ENCODE results near the gene TMEM9. TPM values are rescaled to one million over a fixed set of nuclear protein-coding genes. Genes with fewer than 3 reads are reported as not detected.
A peak's percentile ranks its signal among the peaks of the same experiment; 100 is the strongest.

Gene TMEM9
- total RNA-seq, 1 donor from 2014 or later, result 109 TPM

DNA sequence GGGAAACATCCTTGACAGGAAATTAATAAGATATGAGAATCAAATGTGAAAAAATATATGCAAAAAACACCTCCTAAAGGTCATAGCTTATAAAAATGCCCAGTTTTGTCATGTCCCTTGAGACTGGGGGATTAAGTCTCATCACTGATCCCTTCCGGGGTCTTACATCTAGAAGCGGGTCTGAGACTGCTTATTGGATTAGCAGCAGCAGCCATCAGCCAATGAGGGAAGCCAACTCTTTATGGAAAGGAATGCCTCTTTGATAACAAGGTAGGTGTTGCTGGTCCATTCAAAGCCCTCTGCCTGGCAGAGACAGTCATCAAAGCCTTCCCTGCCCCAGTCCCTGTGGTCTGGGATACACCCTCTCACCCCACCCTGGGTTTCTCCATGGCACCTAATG, 38.2 kb downstream of the TMEM9 start:
- Histone ChIP-seq H3F3A (ENCODE audit: low read depth) (no peaks in the 10 kb centered on the region), H3K79me2 (ENCODE audit: low read depth) (no peaks in the 10 kb centered on the region), H3K27me3 (peaks cover 54% of the 10 kb centered on the region), H3K4me2 (no peak overlapping the region), H3K36me3 (no peaks in the 10 kb centered on the region), H4K20me1 (ENCODE audit: low read depth) (no peaks in the 10 kb centered on the region), H3K4me1 (peaks cover 11% of the 10 kb centered on the region), H3K9me3 (ENCODE audit: low read depth) (no peaks in the 10 kb centered on the region), H3K9ac (no peak overlapping the region), H3K27ac (no peak overlapping the region), H2AFZ (replicated peaks) (no peak overlapping the region), H3K4me3 (no peak overlapping the region)
- peak overlapping the region; percentile 33 for H3K27ac Mint-ChIP-seq
- H3K4me3 Mint-ChIP-seq, result peak overlapping the region; percentile 75
- peaks cover 11% of the 10 kb centered on the region for H3K27me3 Mint-ChIP-seq (ENCODE audit: insufficient read depth, low read depth)
- H3K4me1 Mint-ChIP-seq, result peaks cover 45% of the 10 kb centered on the region
- H3K9me3 Mint-ChIP-seq, result no peaks in the 10 kb centered on the region
- TF ChIP-seq, protein P1, sequence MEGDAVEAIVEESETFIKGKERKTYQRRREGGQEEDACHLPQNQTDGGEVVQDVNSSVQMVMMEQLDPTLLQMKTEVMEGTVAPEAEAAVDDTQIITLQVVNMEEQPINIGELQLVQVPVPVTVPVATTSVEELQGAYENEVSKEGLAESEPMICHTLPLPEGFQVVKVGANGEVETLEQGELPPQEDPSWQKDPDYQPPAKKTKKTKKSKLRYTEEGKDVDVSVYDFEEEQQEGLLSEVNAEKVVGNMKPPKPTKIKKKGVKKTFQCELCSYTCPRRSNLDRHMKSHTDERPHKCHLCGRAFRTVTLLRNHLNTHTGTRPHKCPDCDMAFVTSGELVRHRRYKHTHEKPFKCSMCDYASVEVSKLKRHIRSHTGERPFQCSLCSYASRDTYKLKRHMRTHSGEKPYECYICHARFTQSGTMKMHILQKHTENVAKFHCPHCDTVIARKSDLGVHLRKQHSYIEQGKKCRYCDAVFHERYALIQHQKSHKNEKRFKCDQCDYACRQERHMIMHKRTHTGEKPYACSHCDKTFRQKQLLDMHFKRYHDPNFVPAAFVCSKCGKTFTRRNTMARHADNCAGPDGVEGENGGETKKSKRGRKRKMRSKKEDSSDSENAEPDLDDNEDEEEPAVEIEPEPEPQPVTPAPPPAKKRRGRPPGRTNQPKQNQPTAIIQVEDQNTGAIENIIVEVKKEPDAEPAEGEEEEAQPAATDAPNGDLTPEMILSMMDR (IDR thresholded peaks at IDR 0.05), result no peak
- no peak for TF ChIP-seq EZH2phosphoT487 (IDR thresholded peaks at IDR 0.05)
- TF ChIP-seq EZH2 (IDR thresholded peaks at IDR 0.05), result no peak
- H3K36me3 Mint-ChIP-seq, result no peaks in the 10 kb centered on the region
- DNase-seq (ENCODE audit: low spot score), result no peak

DNA sequence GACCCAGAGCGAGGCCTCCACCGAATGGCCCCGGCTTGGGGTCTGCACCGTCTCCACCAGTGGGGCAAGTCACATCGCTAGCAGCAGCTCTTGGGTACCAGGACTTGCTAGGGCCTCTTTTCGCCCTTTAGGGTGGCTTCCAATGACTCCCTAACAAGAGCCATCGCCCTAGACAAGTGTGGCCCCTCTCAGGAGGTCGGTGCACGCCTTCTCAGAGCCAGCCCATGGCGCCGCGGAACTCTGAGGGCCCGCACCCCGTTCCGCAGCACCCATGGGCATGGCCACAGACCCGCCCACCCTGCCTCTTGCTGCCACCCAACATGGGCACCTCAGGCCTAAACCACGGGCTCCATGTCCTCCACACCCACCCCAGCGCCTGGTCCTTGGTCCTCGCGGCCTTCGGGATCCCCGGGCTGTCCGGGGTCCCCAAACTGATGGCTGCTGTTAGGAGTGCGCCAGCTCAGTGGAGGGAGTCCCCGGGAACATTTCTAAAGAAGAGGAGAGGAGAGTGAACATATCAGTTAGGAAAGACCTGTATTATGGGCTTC, 38.8 kb downstream of the TMEM9 start:
- H3K36me3 ChIP-seq, result no peaks in the 10 kb centered on the region
- H2AFZ ChIP-seq (replicated peaks), result no peak overlapping the region
- peak overlapping the region; percentile 57 for H3K4me3 ChIP-seq
- Mint-ChIP-seq H3K4me1 (peaks cover 47% of the 10 kb centered on the region), H3K36me3 (no peaks in the 10 kb centered on the region), H3K4me3 (peak overlapping the region; percentile 75), H3K27me3 (ENCODE audit: insufficient read depth, low read depth) (peaks cover 11% of the 10 kb centered on the region), H3K27ac (no peak overlapping the region), H3K9me3 (no peaks in the 10 kb centered on the region)
- no peaks in the 10 kb centered on the region for H3K79me2 ChIP-seq (ENCODE audit: low read depth)
- no peaks in the 10 kb centered on the region for H4K20me1 ChIP-seq (ENCODE audit: low read depth)
- no peak overlapping the region for H3K27ac ChIP-seq
- H3K4me1 ChIP-seq, result peaks cover 11% of the 10 kb centered on the region
- H3K9me3 ChIP-seq (ENCODE audit: low read depth), result no peaks in the 10 kb centered on the region
- no peak overlapping the region for H3K9ac ChIP-seq
- no peaks in the 10 kb centered on the region for H3F3A ChIP-seq (ENCODE audit: low read depth)
- DNase-seq (ENCODE audit: low spot score), result no peak
- TF ChIP-seq EZH2 (IDR thresholded peaks at IDR 0.05) (no peak), EZH2phosphoT487 (IDR thresholded peaks at IDR 0.05) (no peak)
- TF ChIP-seq, protein P1 (IDR thresholded peaks at IDR 0.05), result no peak
- H3K27me3 ChIP-seq, result peaks cover 54% of the 10 kb centered on the region
- peak overlapping the region; percentile 89 for H3K4me2 ChIP-seq

DNA sequence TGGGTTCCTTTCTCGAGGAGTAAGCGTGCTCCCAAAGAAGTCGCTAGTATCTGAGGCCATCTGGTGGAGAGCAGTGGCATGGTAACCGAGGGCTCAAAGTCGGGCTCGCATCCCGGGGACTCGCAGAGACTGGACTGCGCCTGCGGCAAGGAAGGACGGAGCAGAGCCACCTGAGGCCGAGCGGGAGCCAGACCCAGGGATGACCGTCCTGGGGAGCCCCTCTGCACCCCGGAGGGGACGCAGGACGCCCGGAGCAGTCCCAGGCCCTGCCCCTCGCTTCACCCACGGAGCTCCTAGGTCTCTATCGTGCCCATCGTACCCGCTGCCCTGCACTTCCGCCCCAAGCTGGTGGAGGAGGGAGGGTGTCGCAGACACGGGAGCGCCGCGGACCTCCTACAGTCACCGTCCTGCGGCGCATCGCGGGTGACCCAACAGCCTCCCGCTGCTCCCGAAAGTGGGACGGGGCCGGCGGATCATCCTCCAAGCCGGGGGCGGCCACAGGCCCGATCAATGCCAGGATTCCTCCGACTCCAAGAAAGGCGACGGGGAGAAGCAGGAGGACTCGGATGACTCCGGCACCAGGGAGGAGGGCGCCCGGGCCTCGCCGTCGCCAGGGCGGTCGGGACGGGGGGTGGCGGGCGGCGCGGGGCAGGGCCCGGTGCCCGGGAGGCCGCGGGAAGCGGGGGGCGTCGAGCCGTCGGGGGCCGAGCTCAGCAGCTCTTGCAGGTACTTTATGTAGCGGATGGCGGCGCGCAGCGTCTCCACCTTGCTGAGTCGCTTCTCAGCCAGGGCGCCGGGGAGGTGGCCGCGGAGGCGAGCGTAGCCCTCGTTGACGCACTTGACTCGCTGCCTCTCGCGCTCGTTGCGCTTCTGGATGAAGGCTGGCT, 39.8 kb downstream of the TMEM9 start:
- Histone ChIP-seq H3K4me1 (peaks cover 11% of the 10 kb centered on the region), H3K4me2 (peak overlapping the region; percentile 89), H3K79me2 (ENCODE audit: low read depth) (no peaks in the 10 kb centered on the region), H2AFZ (replicated peaks) (peak overlapping the region; percentile 98), H3K27ac (no peak overlapping the region), H3K9ac (no peak overlapping the region), H3F3A (ENCODE audit: low read depth) (no peaks in the 10 kb centered on the region), H3K27me3 (peaks cover 54% of the 10 kb centered on the region), H3K4me3 (peak overlapping the region; percentile 57), H3K36me3 (no peaks in the 10 kb centered on the region), H3K9me3 (ENCODE audit: low read depth) (no peaks in the 10 kb centered on the region), H4K20me1 (ENCODE audit: low read depth) (no peaks in the 10 kb centered on the region)
- peak; percentile 95 for DNase-seq (ENCODE audit: low spot score)
- Mint-ChIP-seq H3K4me1 (peaks cover 45% of the 10 kb centered on the region), H3K4me3 (peak overlapping the region; percentile 89), H3K36me3 (no peaks in the 10 kb centered on the region), H3K27me3 (ENCODE audit: insufficient read depth, low read depth) (peaks cover 8% of the 10 kb centered on the region), H3K27ac (peak overlapping the region; percentile 72), H3K9me3 (no peaks in the 10 kb centered on the region)
- TF ChIP-seq, protein P1 (IDR thresholded peaks at IDR 0.05), result peak; percentile 79
- TF ChIP-seq EZH2phosphoT487 (IDR thresholded peaks at IDR 0.05) (peak; percentile 56), EZH2 (IDR thresholded peaks at IDR 0.05) (peak; percentile 74)

All from neural progenitor cell (in vitro differentiated cells).